NT2/D1 (cell line): ENCODE data around the gene LRRC23.

Experiments used
- DNase-seq: peaks from one replicate; pipeline ENCODE4 v3.0.0-alpha.2; 2011; ENCODE audit warnings: low read depth, low spot score
- H3K27me3 ChIP-seq: 2 replicates; pipeline ENCODE4 v1.6.0; 2011; ENCODE audit warnings: mild to moderate bottlenecking; ENCODE audit not compliant: insufficient read length, insufficient read depth
- H3K36me3 ChIP-seq: 2 replicates; pipeline ENCODE4 v1.6.1; 2011; ENCODE audit warnings: mild to moderate bottlenecking, low read length, mixed read lengths; ENCODE audit not compliant: insufficient read depth, insufficient read length
- H3K4me1 ChIP-seq: 2 replicates; pipeline ENCODE4 v1.5.1; 2011; ENCODE audit not compliant: insufficient read depth, insufficient read length
- H3K4me3 ChIP-seq: 2 replicates; pipeline ENCODE4 v1.5.1; 2011; ENCODE audit warnings: low read depth; ENCODE audit not compliant: insufficient read length
- H3K9ac ChIP-seq: 2 replicates; pipeline ENCODE4 v1.6.0; 2011; ENCODE audit warnings: low read depth; ENCODE audit not compliant: insufficient read length
- H3K9me3 ChIP-seq: 2 replicates; pipeline ENCODE4 v1.5.1; 2011; ENCODE audit warnings: mild to moderate bottlenecking, low read length; ENCODE audit not compliant: insufficient read depth
- SUZ12 ChIP-seq: IDR thresholded peaks from 2 replicates; pipeline ENCODE4 v1.6.1; 2011; ENCODE audit not compliant: insufficient read length, insufficient read depth; ENCODE audit errors: extremely low read depth
- YY1 ChIP-seq: IDR thresholded peaks from 2 replicates; pipeline ENCODE4 v1.6.1; 2011; ENCODE audit not compliant: insufficient read length, insufficient read depth
- ZNF274 ChIP-seq: IDR thresholded peaks from 2 replicates; pipeline ENCODE4 v1.6.1; 2011; ENCODE audit warnings: mild to moderate bottlenecking, low read depth, low read length

The LRRC23 gene

GRCh38 chr12:6927379-6928021 is 22.9 kb downstream of the LRRC23 start, which contains the start of gene ATN1:
ATN1 (plus strand) TSS chr12:6927959; CDS start chr12:6934002, 6,043 bp downstream.
- Histone ChIP-seq H3K9ac (peak within 1 kb of the TSS; percentile 94), H3K4me3 (peak within 1 kb of the TSS; percentile 89), H3K27me3 (no peaks in the 10 kb centered on the region), H3K4me1 (peaks cover 26% of the 10 kb centered on the region), H3K36me3 (peaks cover 40% of the 10 kb centered on the region), H3K9me3 (no peaks in the 10 kb centered on the region)
- DNase-seq = peak; percentile 95
- TF ChIP-seq ZNF274 = no peak
- TF ChIP-seq SUZ12 = no peak
- TF ChIP-seq YY1 = no peak

DNA sequence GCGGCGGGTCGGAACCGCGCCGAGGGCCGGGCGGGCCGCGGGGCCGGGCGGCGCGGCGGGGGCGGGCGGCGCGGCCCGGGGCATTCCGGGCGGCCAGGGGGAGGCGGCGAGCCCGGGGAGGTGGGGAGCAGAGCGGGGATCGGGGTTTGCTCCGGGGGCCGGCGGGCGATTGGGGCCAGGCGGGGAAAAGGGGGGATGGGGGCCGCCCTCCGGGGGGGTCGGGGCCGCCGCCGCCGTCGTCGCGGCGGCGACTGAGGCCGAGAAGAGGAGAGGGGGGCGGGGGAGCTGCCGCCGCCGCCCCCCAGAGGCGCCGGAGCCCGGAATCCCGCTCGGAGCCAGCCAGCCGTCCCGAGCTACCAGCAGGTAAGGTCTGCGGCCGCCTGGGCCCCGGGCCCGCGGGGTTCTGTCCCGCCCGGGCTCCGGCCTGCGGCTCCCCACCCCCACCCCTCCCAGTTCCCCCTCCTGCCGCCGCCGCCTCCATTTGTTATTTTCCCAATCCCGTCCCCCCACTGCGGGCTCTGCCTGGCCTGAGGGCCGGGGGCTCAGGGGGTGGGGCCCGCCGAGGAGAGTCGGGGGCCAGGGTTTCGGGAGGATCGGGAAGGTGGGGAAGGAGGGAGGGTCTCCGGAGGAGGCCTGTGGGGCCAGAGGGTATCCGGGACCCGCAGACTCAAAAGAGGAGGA is 23.5 kb downstream of the LRRC23 start:
- Histone ChIP-seq H3K27me3 (no peaks in the 10 kb centered on the region), H3K36me3 (peaks cover 40% of the 10 kb centered on the region), H3K4me1 (peaks cover 24% of the 10 kb centered on the region), H3K4me3 (peak overlapping the region; percentile 89), H3K9me3 (no peaks in the 10 kb centered on the region), H3K9ac (peak overlapping the region; percentile 94)
- no peak for TF ChIP-seq SUZ12
- no peak for TF ChIP-seq YY1
- no peak for TF ChIP-seq ZNF274
- DNase-seq = no peak

GRCh38 chr12:6928703-6929407 is 24.2 kb downstream of the LRRC23 start:
- DNase-seq = no peak

GRCh38 chr12:6929466-6930452 is 25.1 kb downstream of the LRRC23 start:
- Histone ChIP-seq H3K27me3 (no peaks in the 10 kb centered on the region), H3K36me3 (peaks cover 46% of the 10 kb centered on the region), H3K4me3 (peak overlapping the region; percentile 89), H3K9ac (peak overlapping the region; percentile 94), H3K9me3 (no peaks in the 10 kb centered on the region), H3K4me1 (peaks cover 20% of the 10 kb centered on the region)
- TF ChIP-seq ZNF274 (no peak), YY1 (no peak), SUZ12 (no peak)
- no peak for DNase-seq

More at GRCh38 chr12:6928703-6929407, 24.2 kb downstream of the LRRC23 start:
- H3K9me3 ChIP-seq = no peaks in the 10 kb centered on the region
- H3K36me3 ChIP-seq = peaks cover 40% of the 10 kb centered on the region
- peak overlapping the region; percentile 89 for H3K4me3 ChIP-seq
- peak overlapping the region; percentile 94 for H3K9ac ChIP-seq
- no peaks in the 10 kb centered on the region for H3K27me3 ChIP-seq
- peaks cover 24% of the 10 kb centered on the region for H3K4me1 ChIP-seq
- TF ChIP-seq ZNF274 (no peak), YY1 (no peak), SUZ12 (no peak)

GRCh38 chr12:6932766-6933165 is 28.1 kb downstream of the LRRC23 start:
- no peak overlapping the region for H3K9ac ChIP-seq
- H3K9me3 ChIP-seq = no peaks in the 10 kb centered on the region
- H3K4me1 ChIP-seq = peaks cover 23% of the 10 kb centered on the region
- H3K4me3 ChIP-seq = no peak overlapping the region
- no peaks in the 10 kb centered on the region for H3K27me3 ChIP-seq
- peaks cover 71% of the 10 kb centered on the region for H3K36me3 ChIP-seq
- TF ChIP-seq YY1 (no peak), SUZ12 (no peak), ZNF274 (no peak)
- DNase-seq = no peak

GRCh38 chr12:6934110-6934509 is 29.5 kb downstream of the LRRC23 start:
- H3K27me3 ChIP-seq = no peaks in the 10 kb centered on the region
- TF ChIP-seq ZNF274 (no peak), SUZ12 (no peak), YY1 (no peak)
- H3K36me3 ChIP-seq = peaks cover 81% of the 10 kb centered on the region
- H3K9ac ChIP-seq = no peak overlapping the region
- no peaks in the 10 kb centered on the region for H3K9me3 ChIP-seq
- H3K4me3 ChIP-seq = no peak overlapping the region
- DNase-seq = no peak
- peaks cover 32% of the 10 kb centered on the region for H3K4me1 ChIP-seq
